Stomach (tissue), 4 donors: ENCODE data around the gene E4F1.

Source experiments
- EP300 ChIP-seq: sonication (generic); formaldehyde crosslinking; IDR thresholded peaks from one replicate; pipeline ENCODE4 v1.6.1; 2017; ENCODE audit warnings: antibody characterized with exemption
- POLR2A ChIP-seq, 4 donors: fragments of 450-650 bp; IDR thresholded peaks; one replicate each; pipeline ENCODE4 v1.6.1; 2016; ENCODE audit warnings: antibody characterized with exemption in 4 of 4, control low read depth in 2 of 4, mild to moderate bottlenecking in 1 of 4, moderate library complexity in 1 of 4
- TF ChIP-seq, protein P1 (sequence below), 7 experiments: fragments of 450-650 bp in 4 of 7; fragments of 200-600 bp in 3 of 7; sonication (generic) in 3 of 7; IDR thresholded peaks; one replicate each; pipeline ENCODE4 v1.5.1; 2016 to 2019; ENCODE audit warnings: antibody characterized with exemption in 7 of 7, control low read depth in 2 of 7, mild to moderate bottlenecking in 1 of 7

DNA sequence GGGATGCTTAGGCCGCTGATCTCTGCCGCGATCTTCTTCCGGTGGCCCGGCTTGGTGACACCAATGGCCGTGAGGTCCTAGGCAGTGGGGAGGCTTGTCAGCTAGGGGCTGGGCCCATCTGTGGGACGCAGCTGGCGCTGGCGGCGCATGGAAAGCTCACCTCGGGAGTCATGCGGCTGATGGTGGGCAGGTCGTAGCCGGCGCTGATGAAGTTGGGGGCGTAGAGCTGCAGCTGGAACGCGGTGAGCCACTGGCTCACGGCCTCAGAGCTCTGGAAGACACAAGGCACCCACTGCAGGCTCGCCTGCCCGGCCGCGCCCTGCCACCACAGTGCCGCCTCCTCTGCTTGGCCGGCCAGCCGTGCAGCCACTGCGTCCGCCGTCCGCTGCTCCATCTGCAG is 39.7 kb upstream of the E4F1 start:
- TF ChIP-seq, protein P1, sequence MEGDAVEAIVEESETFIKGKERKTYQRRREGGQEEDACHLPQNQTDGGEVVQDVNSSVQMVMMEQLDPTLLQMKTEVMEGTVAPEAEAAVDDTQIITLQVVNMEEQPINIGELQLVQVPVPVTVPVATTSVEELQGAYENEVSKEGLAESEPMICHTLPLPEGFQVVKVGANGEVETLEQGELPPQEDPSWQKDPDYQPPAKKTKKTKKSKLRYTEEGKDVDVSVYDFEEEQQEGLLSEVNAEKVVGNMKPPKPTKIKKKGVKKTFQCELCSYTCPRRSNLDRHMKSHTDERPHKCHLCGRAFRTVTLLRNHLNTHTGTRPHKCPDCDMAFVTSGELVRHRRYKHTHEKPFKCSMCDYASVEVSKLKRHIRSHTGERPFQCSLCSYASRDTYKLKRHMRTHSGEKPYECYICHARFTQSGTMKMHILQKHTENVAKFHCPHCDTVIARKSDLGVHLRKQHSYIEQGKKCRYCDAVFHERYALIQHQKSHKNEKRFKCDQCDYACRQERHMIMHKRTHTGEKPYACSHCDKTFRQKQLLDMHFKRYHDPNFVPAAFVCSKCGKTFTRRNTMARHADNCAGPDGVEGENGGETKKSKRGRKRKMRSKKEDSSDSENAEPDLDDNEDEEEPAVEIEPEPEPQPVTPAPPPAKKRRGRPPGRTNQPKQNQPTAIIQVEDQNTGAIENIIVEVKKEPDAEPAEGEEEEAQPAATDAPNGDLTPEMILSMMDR (IDR thresholded peaks at IDR 0.05), result no peak
- no peak for TF ChIP-seq POLR2A (IDR thresholded peaks at IDR 0.05)
- TF ChIP-seq EP300, result no peak
